Stimulated activated CD4-positive, alpha-beta T cell treated with anti-CD3 and anti-CD28 coated beads, Interleukin-1b, Interleukin-23, amount 100 ng/mL, for 4 hours (primary cell): ENCODE results near the gene ACP2.
"Not testable (repeated sequence)": the region's sequence is repeated elsewhere in the genome, so short reads cannot be mapped to it uniquely, and the experiment has no call there.

Experiments used
- DNase-seq, 2 donors: peaks; one replicate each; pipeline ENCODE4 v3.0.0-alpha.2; 2020; ENCODE audit warnings: low read depth in 2 of 2

Gene ACP2

GRCh38 chr11:47242596-47243192 lies 5.9 kb downstream of the ACP2 start:
- DNase-seq: no peak

DNA sequence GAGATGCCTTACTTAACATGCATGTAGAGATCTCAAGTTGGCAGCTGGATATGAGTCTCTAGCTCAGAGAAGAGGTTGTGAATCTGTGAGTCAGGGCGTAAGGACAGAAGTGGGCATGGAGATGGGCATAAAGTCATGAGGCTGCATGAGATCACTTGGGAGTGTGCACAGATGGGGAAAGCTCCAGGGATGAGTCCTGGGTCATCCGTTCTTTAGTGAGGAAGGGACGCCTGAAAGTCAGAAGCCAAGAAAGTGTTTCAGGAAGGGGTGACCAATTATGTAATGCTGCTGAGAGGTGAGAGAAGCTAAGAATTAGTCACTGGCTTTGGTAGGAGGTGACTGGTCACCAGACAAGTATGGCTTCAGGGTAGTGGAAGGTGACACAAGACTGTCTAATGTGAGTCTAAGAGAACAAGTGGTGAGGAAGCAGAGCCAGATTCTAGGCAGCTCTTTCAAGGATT lies 6.7 kb downstream of the ACP2 start:
- DNase-seq: no peak

- no peak for DNase-seq
These were observed 8.8 kb downstream of the ACP2 start for GRCh38 chr11:47239852-47240251.

DNA sequence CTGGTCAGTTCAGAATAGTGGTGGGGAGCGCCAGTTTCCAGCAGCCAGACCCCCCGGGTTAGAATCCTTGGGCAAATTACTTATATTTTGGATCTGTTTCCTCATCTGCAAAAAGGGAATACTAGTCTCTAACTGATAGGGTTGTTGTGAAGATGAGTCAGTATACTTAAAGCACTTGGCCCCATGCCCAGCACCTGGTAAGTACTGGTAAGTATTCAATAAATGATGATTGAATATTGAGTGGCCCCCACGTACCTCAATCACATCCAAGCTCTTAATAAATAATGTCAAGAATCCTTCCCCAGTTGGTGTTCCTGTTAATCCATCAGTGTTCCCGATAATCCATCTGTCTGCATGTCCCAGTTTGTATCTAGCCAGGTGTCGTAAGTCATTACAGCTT lies 12.1 kb downstream of the ACP2 start:
- DNase-seq: no peak

DNA sequence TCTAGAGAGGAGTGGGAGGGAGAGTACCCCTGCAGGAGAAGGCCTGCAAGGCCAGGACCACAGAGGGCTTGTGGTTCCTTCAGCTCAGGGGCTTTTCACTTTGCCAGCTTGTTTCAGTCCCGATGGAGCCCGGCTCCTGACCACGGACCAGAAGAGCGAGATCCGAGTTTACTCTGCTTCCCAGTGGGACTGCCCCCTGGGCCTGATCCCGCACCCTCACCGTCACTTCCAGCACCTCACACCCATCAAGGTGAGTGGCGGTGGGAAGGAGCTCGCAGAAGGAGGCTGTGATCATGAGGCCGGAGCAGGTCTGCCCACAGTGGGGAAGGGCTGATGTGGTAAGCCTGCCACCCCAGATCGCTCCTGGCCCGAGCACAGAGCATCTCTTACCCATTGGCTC lies 13.5 kb downstream of the ACP2 start:
- no peak for DNase-seq

GRCh38 chr11:47234669-47235100 lies 13.9 kb downstream of the ACP2 start:
- DNase-seq: peak in 1 of 2 donors; percentile 19

GRCh38 chr11:47233989-47234668 lies 14.5 kb downstream of the ACP2 start:
- DNase-seq: no peak

DNA sequence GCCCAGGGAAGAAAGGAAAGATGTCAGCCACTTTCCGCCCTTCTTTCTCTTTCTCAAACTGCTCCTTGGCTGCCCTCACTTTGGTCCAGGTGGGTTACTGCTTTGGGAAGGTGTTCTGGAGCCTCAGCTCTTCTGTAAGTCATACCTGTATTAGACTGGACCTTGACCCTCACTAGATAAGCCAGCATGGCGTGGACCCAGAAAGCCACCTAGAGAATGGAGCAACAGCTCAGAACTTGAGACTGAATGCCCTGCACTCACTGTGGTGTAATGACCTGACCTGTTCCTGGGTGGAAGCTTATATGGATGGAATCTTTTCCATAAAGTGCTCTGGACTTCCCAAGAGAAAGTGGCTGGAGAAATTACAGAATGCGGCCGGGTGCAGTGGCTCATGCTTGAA lies 15.6 kb downstream of the ACP2 start:
- DNase-seq: no peak

DNA sequence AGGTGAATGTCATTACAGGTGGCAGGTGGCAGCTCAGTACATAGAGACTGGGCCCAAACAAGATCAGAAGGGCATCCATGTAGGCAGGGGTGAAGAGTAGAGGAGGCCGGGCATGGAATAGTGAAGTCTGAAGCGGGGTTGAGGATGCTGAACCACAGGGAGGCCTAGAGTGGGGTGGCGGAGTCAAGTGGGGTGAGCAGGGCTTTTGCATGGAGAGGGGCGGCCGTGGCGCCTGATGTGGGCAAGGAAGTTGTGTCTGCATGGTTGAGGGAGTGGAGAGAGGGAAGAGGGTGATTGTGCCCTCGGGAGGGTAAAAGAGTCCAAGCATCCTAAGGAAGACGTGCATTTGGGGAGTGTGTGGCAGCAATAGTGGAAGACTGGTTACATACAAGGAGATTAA lies 19.5 kb downstream of the ACP2 start:
- DNase-seq: no peak

- no peak for DNase-seq
These were observed 22.8 kb downstream of the ACP2 start for GRCh38 chr11:47225552-47226400.

GRCh38 chr11:47222696-47223095 lies 25.9 kb downstream of the ACP2 start:
- DNase-seq: no peak

GRCh38 chr11:47220401-47220821 lies 28.2 kb downstream of the ACP2 start:
- DNase-seq: no peak

- DNase-seq: peak; percentile 55 to 59
These were observed 32.4 kb downstream of the ACP2 start for GRCh38 chr11:47216121-47216798.

DNA sequence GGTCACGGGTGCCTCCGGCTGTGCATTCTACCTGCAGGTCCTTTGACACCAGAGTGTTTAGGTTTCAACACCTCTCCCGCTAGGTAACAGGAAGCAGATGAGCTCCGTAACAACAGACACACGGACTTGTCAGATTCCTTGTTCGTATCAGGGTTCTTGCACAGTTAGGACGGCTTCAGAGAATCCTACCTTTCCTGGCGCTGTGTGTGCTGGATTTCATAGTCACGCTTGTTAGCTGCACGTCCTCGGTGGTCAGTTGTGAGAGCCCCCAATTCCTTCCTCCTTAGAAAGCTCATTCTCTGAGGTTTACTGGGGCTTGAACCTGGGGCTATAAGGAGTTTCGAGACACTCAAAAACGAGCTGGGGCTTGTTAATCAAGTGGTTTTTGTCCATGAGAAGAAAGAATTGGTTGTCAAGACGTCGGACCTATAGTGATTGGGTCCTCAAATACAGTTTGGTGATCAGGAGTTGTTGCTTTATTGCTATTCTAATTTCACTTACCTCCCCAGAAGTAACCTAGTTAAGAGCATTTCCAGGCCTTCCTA lies 33.2 kb downstream of the ACP2 start:
- no peak for DNase-seq

DNA sequence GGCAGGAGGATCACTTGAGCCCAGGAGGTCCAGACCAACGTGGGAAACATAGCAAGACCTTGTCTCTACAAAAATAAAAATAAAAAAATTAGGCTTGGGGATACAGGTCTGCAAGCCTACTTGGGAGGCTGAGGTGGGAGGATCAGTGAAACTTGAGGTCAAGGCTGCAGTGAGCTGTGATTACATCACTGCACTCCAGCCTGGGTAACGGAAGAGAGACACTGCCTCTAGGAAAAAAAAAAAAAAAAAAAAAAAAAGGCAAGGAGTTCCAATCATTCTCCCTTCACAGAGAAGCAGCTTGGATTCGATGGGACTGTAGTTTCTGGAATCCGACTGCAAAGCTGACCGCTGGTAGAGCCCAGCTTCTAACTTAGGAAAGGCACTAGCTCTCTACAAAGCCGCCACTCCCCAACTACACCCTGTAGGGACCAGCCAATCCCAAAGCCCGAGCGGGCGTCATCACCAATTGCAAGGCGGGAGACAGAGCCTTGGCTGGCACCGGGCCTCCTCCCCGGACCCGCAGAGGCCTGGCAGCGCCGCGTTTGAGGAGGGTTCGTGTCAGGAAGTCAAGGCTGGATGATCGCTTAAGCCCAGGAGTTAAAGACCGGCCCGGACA lies 34.6 kb downstream of the ACP2 start:
- peak; percentile 64 to 66 for DNase-seq

GRCh38 chr11:47212938-47213337 lies 35.7 kb downstream of the ACP2 start:
- DNase-seq: no peak

- DNase-seq: no peak
These were observed 40.0 kb downstream of the ACP2 start for GRCh38 chr11:47208628-47209027.

DNA sequence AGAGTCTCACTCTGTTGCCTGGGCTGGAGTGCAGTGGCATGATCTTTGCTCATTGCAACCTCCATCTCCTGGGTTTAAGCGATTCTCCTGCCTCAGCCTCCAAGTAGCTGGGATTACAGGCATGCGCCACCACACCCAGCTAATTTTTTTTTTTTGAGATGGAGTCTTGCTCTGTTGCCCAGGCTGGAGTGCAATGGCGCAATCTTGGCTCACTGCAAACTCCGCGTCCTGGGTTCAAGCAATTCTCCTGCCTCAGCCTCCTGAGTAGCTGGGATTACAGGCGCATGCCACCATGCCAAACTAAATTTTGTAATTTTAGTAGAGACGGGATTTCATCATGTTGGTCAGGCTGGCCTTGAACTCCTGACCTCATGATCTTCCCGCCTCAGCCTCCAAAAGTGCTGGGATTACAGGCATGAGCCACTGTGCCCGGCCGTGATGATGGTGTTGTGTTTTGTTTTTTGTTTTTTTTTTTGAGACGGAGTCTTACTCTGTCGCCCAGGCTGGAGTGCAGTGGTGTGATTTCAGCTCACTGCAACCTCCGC lies 40.5 kb downstream of the ACP2 start:
- not testable (repeated sequence) for DNase-seq

- DNase-seq: no peak
These were observed 41.2 kb downstream of the ACP2 start for GRCh38 chr11:47207459-47207858.

GRCh38 chr11:47206577-47206976 lies 42.0 kb downstream of the ACP2 start:
- not testable (repeated sequence) for DNase-seq

DNA sequence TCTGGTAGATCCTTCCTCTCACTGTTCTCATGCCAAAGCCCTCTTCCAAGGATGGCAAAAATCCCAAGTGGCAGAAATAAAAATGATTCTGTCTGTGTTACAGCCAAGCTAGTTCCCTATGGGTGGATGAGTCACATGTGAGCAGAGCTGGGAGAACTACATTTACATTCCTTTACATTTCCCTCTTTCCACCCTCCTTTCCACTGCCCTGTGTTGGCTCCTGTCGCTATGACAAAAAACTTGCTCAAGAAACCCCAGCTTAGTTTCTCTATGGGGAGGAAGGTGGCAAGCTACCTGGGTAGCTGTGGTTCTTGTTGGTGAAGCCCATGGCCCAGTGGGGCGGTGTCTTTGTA lies 44.0 kb downstream of the ACP2 start:
- DNase-seq: no peak
